Measurements from ENCODE around the gene SIK2.

The SIK2 gene

DNA sequence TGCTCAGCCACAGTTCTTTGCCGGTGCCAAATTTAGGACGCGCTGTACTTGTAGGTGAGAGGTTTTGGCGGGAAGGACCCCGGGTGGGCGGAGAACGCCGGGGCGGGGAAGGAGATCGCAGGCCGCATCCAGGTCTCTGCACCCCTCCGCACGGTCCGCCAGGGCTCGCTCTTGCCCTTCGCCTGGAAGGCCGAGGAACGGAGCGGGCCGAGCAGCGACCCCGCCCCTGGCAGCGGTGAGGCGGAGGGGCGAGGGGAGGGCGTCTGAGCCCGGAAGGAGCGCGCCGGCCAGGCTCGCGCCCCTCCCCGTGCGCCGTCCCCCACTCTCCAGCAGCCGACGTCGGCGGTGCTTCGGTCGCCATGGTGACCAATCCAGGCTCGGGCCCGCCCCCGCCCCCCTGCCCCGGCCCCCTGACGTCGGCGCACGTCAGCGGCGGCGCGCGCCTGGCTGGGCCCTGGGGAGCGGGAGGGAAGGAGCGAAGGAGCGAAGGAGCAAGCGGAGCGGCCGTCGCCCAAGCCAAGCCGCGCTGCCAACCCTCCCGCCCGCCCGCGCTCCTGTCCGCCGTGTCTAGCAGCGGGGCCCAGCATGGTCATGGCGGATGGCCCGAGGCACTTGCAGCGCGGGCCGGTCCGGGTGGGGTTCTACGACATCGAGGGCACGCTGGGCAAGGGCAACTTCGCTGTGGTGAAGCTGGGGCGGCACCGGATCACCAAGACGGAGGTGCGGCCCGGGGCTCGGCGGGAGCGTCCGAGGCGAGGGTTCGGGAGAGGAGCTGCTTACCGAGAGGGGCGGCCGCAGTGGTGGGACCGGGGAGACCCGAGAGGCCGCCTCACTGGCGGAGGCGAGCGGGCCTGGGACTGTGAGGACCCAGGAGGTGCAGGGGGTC is at the start of gene SIK2:
Gene SIK2, plus strand, starts transcription at position 471 of the 886 bp plus-strand sequence. Its CDS starts 115 bp downstream, at position 586.
- peak; percentile 97 for DNase-seq (ENCODE audit: low spot score)

GRCh38 chr11:111554532-111554931 is 47.7 kb upstream of the SIK2 start:
- DNase-seq (ENCODE audit: low spot score) = no peak

GRCh38 chr11:111555255-111555654 is 47.0 kb upstream of the SIK2 start:
- DNase-seq (ENCODE audit: low spot score) = no peak

GRCh38 chr11:111557425-111558111 is 44.7 kb upstream of the SIK2 start:
- peak; percentile 72 for DNase-seq (ENCODE audit: low spot score)

DNA sequence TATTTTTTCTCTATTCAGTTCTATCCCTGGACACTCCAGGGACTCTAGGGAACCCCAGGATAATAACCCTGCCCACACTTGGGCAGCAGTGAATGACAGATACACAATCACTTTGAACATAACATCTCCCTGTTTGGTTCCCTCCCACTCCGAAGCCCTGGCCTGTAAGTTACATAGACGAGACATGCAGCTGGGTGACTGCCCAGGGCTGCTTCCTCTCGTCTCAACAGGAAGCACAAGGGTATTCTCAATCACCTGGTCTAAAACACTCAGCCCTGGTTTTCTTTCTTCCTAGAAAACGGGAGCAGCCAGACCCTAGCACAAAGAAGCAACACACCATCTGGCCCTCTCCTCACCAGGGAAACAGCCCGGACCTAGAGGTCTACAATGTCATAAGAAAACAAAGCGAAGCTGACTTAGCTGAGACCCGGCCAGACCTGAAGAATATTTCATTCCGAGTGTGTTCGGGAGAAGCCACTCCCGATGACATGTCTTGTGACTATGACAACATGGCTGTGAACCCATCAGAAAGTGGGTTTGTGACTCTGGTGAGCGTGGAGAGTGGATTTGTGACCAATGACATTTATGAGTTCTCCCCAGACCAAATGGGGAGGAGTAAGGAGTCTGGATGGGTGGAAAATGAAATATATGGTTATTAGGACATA is 42.3 kb upstream of the SIK2 start:
- no peak for DNase-seq (ENCODE audit: low spot score)

GRCh38 chr11:111560800-111561199 is 41.4 kb upstream of the SIK2 start:
- no peak for DNase-seq (ENCODE audit: low spot score)

- DNase-seq (ENCODE audit: low spot score) = no peak
Observed at GRCh38 chr11:111561306-111561705, 40.9 kb upstream of the SIK2 start.

- peak; percentile 77 for DNase-seq (ENCODE audit: low spot score)
Observed at GRCh38 chr11:111561791-111562325, 40.4 kb upstream of the SIK2 start.

DNA sequence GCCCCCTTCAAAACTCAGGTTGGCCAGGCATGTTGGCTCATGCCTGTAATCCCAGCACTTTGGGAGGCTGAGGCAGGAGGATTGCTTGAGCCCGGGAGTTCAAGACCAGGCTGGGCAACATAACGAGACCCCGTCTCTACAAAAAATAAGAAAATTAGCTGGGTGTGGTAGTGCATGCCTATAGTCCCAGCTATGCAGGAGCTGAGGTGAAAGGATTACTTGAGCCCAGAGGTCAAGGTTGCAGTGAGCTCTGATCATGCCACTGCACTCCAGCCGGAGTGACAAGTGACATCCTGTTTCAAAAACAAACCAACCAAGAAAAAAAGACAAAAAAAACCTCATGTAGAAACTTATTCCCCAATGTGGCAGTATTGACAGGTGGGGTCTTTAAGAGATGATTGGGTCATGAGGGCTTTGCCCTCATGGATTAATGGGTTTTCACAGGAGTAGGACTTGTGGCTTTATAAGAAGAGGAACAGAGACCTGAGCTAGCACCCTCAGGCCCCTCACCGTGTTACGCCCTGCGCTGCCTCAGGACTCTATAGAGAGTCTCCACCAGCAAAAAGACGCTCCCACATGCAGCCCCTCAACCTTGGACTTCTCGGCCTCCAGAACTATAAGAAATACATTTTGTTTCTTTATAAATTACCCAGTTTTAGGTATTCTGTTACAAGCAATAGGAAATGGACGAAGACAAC is 39.4 kb upstream of the SIK2 start:
- no peak for DNase-seq (ENCODE audit: low spot score)

- DNase-seq (ENCODE audit: low spot score) = peak; percentile 66
Observed at GRCh38 chr11:111565114-111565720, 37.0 kb upstream of the SIK2 start.

DNA sequence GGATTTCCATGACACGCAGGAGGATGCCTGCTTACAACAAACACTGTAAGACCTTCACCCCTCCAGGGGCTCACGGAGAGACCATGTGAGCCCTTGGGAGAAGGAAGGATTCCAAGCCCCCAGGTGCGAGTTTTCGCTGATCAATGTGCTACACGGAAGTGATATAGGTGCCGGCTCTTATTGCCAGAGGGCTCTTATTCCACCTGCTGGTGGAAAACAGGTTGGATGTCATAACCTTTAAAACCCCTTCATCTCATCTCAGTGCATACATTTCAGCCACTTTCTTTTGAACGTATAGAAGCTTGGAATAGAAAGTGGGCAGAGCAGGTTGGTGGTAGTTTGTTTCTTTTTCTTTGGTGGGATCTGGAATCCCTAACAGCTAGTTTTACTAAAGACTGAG is 35.9 kb upstream of the SIK2 start:
- DNase-seq (ENCODE audit: low spot score) = no peak

DNA sequence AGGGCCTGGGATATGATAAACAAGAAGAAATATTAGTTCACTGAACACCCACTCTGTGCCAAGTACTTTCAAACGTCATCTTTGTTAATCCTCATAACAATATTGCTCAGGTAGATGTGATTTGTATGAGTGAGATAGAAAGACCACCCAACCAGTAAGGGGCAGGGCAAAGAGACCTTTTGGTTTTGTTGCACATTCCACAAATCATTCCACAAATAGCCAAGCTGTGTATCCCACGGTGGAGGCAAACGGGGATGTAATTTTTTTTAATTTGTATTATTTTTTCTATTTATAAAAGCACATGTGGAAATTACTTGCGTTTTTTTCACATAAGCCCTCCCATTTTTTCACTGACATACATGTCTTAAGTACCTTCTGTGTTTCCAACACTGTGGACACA is 32.8 kb upstream of the SIK2 start:
- peak; percentile 47 for DNase-seq (ENCODE audit: low spot score)

GRCh38 chr11:111570796-111571195 is 31.5 kb upstream of the SIK2 start:
- DNase-seq (ENCODE audit: low spot score) = peak; percentile 45

GRCh38 chr11:111571829-111572501 is 30.3 kb upstream of the SIK2 start:
- no peak for DNase-seq (ENCODE audit: low spot score)

DNA sequence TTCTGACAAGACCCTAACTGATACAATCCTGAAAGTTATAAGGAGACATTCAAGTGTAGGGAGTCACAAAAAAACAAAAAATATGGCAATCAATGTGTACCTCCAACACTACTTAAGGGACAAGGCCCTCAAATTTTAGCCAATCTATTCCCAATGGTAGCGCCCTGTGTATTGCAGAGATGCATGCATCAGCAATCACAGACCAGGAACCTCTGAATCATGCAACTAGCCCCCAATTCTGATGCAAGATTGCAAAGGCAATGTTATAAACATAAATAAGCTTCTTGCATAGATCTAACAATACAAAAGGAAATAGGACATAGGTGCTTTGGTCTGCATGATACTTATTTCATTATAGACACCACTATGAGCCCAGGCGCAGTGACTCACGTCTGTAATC is 29.7 kb upstream of the SIK2 start:
- DNase-seq (ENCODE audit: low spot score) = no peak

DNA sequence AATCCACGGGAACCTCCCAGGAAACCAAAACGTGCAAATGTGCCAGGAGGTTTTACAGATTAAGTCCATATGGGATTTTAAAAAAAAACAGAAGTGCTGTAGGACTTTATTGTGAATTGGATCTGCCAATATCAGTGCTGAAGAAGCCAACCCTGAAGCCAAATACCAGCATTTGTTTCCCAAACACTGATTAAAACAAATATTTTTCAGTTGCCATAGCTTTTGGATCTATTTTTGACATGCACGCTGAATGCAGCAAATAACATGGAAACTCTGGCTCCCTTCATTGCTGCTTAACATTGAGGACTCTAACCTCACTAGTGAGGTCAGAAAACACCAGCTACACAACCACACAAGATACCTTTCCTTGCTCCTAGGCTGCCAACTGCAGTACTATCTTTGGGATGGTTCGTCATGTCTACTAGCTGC is 28.4 kb upstream of the SIK2 start:
- peak; percentile 23 for DNase-seq (ENCODE audit: low spot score)

- no peak for DNase-seq (ENCODE audit: low spot score)
Observed at GRCh38 chr11:111574373-111575225, 27.6 kb upstream of the SIK2 start.

GRCh38 chr11:111575740-111576139 is 26.5 kb upstream of the SIK2 start:
- no peak for DNase-seq (ENCODE audit: low spot score)

- no peak for DNase-seq (ENCODE audit: low spot score)
Observed at GRCh38 chr11:111577821-111578220, 24.4 kb upstream of the SIK2 start.

DNA sequence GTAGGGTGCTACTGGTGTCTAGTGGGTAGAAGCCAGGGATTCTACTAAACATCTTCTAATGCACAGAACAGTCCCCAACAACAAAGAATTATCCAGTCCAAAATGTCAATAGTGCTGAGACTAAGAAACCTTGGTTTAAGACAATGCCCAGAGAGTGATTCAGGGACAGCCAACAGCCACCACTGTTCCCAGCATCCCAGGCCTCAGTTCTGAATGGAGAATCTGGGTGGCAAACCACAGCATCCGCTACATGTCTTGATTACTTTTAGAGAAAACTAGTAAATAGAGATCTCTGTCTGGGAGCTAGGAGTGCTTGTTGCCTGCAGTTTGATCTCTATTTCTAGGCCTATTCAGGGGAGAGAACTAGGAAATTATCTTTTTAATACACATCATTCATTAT is 20.9 kb upstream of the SIK2 start:
- DNase-seq (ENCODE audit: low spot score) = no peak
